Neural progenitor cell (in vitro differentiated cells): ENCODE measurements around the gene TMEM229A. TPM values are rescaled to one million over a fixed set of nuclear protein-coding genes. Genes with fewer than 3 reads are reported as not detected.

Experiments used
- DNase-seq: peaks from one replicate; pipeline ENCODE4 v3.0.0-alpha.2; 2016; ENCODE audit warnings: low spot score
- H2AFZ ChIP-seq: fragments of 200-600 bp; sonication (generic); replicated peaks from 2 replicates; pipeline ENCODE4 v1.6.1; 2016; ENCODE audit warnings: antibody characterized with exemption
- H3F3A ChIP-seq: fragments of 200-600 bp; sonication (generic); 2 replicates; pipeline ENCODE4 v1.6.1; 2016; ENCODE audit warnings: antibody characterized with exemption, low read depth
- H3K27ac ChIP-seq: fragments of 200-600 bp; sonication (generic); 2 replicates; pipeline ENCODE4 v1.5.1; 2016; ENCODE audit warnings: mild to moderate bottlenecking
- H3K27me3 ChIP-seq: fragments of 200-600 bp; sonication (generic); 2 replicates; pipeline ENCODE4 v1.6.1; 2016; ENCODE audit warnings: mild to moderate bottlenecking, moderate library complexity
- H3K36me3 ChIP-seq: fragments of 200-600 bp; sonication (generic); 2 replicates; pipeline ENCODE4 v1.5.1; 2016
- H3K4me1 ChIP-seq: fragments of 200-600 bp; sonication (generic); 2 replicates; pipeline ENCODE4 v1.6.1; 2016; ENCODE audit warnings: mixed run types
- H3K4me2 ChIP-seq: fragments of 200-600 bp; sonication (generic); 2 replicates; pipeline ENCODE4 v1.6.1; 2016
- H3K4me3 ChIP-seq: fragments of 200-600 bp; sonication (generic); 2 replicates; pipeline ENCODE4 v1.5.1; 2016
- H3K79me2 ChIP-seq: fragments of 200-600 bp; sonication (generic); 2 replicates; pipeline ENCODE4 v1.6.1; 2016; ENCODE audit warnings: low read depth
- H3K9ac ChIP-seq: fragments of 200-600 bp; sonication (generic); 2 replicates; pipeline ENCODE4 v1.6.1; 2016
- H3K9me3 ChIP-seq: fragments of 200-600 bp; sonication (generic); 2 replicates; pipeline ENCODE4 v1.5.1; 2016; ENCODE audit warnings: low read depth
- H4K20me1 ChIP-seq: fragments of 200-600 bp; sonication (generic); 2 replicates; pipeline ENCODE4 v1.6.1; 2016; ENCODE audit warnings: low read depth
- H3K27ac Mint-ChIP-seq: 3 replicates; pipeline ENCODE4 v1.8.0; 2021; ENCODE audit warnings: mixed read lengths
- H3K27me3 Mint-ChIP-seq: 2 replicates; pipeline ENCODE4 v1.8.0; 2022; ENCODE audit warnings: low read depth, mild to moderate bottlenecking, inconsistent platforms, moderate library complexity, mixed read lengths; ENCODE audit not compliant: insufficient read depth
- H3K36me3 Mint-ChIP-seq: 3 replicates; pipeline ENCODE4 v1.8.0; 2021; ENCODE audit warnings: mixed read lengths
- H3K4me1 Mint-ChIP-seq: 3 replicates; pipeline ENCODE4 v1.8.0; 2021; ENCODE audit warnings: mixed read lengths
- H3K4me3 Mint-ChIP-seq: 3 replicates; pipeline ENCODE4 v1.8.0; 2021; ENCODE audit warnings: mild to moderate bottlenecking, moderate library complexity, mixed read lengths
- H3K9me3 Mint-ChIP-seq: 3 replicates; pipeline ENCODE4 v1.8.0; 2020; ENCODE audit warnings: mixed read lengths
- EZH2 ChIP-seq: fragments of 200-600 bp; sonication (generic); IDR thresholded peaks from 2 replicates; pipeline ENCODE4 v1.6.1; 2017; ENCODE audit warnings: antibody characterized with exemption, mild to moderate bottlenecking, moderate library complexity
- EZH2phosphoT487 ChIP-seq: fragments of 200-600 bp; sonication (generic); IDR thresholded peaks from 2 replicates; pipeline ENCODE4 v1.6.1; 2017; ENCODE audit warnings: antibody characterized with exemption
- total RNA-seq: library from RNA; depleted of rRNA; stranded (reverse); fragments of >200 nt; gene quantifications from 2 replicates; pipeline ENCODE4 v1.2.3, GENCODE V29; 2015; ENCODE audit warnings: low replicate concordance
- TF ChIP-seq, protein P1 (sequence below): fragments of 200-600 bp; sonication (generic); IDR thresholded peaks from 2 replicates; pipeline ENCODE4 v1.5.1; 2017; ENCODE audit warnings: antibody characterized with exemption, mild to moderate bottlenecking

The TMEM229A gene
- total RNA-seq, 1 donor from 2014 or later, result not detected

- peaks cover 20% of the 10 kb centered on the region for H3K4me1 Mint-ChIP-seq
- no peak overlapping the region for H3K27ac ChIP-seq
- peaks cover 58% of the 10 kb centered on the region for H3K27me3 ChIP-seq
- H3K9ac ChIP-seq, result no peak overlapping the region
- H3K27me3 Mint-ChIP-seq, result peaks cover 8% of the 10 kb centered on the region
- H3K4me2 ChIP-seq, result no peak overlapping the region
- no peaks in the 10 kb centered on the region for H4K20me1 ChIP-seq
- H3K9me3 Mint-ChIP-seq, result no peaks in the 10 kb centered on the region
- no peak overlapping the region for H3K4me3 ChIP-seq
- H3K27ac Mint-ChIP-seq, result no peak overlapping the region
- no peak overlapping the region for H2AFZ ChIP-seq
- no peaks in the 10 kb centered on the region for H3K9me3 ChIP-seq
- peaks cover 6% of the 10 kb centered on the region for H3K4me1 ChIP-seq
- DNase-seq, result no peak
- H3K79me2 ChIP-seq, result no peaks in the 10 kb centered on the region
- peak overlapping the region; percentile 76 for H3K4me3 Mint-ChIP-seq
- no peaks in the 10 kb centered on the region for H3K36me3 ChIP-seq
- H3K36me3 Mint-ChIP-seq, result no peaks in the 10 kb centered on the region
- TF ChIP-seq, protein P1, sequence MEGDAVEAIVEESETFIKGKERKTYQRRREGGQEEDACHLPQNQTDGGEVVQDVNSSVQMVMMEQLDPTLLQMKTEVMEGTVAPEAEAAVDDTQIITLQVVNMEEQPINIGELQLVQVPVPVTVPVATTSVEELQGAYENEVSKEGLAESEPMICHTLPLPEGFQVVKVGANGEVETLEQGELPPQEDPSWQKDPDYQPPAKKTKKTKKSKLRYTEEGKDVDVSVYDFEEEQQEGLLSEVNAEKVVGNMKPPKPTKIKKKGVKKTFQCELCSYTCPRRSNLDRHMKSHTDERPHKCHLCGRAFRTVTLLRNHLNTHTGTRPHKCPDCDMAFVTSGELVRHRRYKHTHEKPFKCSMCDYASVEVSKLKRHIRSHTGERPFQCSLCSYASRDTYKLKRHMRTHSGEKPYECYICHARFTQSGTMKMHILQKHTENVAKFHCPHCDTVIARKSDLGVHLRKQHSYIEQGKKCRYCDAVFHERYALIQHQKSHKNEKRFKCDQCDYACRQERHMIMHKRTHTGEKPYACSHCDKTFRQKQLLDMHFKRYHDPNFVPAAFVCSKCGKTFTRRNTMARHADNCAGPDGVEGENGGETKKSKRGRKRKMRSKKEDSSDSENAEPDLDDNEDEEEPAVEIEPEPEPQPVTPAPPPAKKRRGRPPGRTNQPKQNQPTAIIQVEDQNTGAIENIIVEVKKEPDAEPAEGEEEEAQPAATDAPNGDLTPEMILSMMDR, result no peak
- TF ChIP-seq EZH2, result no peak
- peaks cover 13% of the 10 kb centered on the region for H3F3A ChIP-seq
Measured at GRCh38 chr7:124034754-124035100, 1.9 kb upstream of the TMEM229A start.

DNA sequence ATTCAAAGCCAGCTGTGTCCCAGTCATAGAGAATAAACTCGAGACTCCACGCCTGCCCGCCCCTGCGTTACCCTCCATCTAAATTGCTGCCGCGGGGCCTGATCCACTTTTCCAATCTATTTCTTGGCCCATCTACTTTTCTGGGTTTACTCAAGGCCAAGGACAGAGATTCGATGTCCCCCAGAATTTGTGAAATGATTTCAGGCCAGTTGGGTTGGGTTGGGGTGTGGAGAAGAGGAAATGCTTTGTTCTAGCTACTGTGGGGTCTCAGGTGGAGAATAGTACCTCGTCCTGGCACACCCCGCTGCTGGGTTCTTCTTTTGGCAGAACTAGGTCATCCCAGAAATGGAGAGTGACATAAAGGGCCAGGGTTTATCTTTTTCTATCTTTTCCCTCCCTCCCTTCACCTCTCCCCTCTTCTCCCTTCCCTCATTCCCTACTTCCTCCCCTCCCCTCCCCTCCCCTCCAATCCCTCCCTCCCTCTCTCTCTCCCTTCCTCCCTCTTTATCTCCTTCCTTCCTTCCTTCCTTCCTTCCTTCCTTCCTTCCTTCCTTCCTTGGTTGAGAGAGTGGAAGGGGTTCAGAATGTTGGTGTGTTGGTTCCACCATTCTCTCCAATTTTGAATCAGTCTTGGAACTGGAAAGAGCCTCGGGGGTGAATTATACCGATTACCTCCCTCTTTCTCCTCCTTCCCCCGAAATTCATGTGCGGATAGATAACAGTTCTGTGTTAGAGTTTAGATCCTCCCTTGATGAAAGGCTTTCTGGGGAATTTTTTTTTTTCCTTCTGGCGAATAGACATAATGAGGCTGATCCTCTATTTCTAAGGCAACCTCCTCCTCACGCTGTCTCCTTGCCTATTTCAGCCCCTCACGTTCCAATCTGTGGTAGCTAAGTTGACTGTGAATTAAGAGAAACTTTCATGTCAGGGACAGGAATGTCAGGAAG lies 1.2 kb upstream of the TMEM229A start:
- Histone ChIP-seq H2AFZ (no peak overlapping the region), H3F3A (peaks cover 18% of the 10 kb centered on the region), H3K27ac (no peak overlapping the region), H3K9ac (no peak overlapping the region), H3K79me2 (no peaks in the 10 kb centered on the region), H3K4me1 (peaks cover 12% of the 10 kb centered on the region), H3K36me3 (no peaks in the 10 kb centered on the region), H3K9me3 (no peaks in the 10 kb centered on the region), H4K20me1 (no peaks in the 10 kb centered on the region), H3K27me3 (peaks cover 58% of the 10 kb centered on the region), H3K4me2 (peak overlapping the region; percentile 92), H3K4me3 (peak overlapping the region; percentile 57)
- DNase-seq, result no peak
- H3K27ac Mint-ChIP-seq, result no peak overlapping the region
- H3K27me3 Mint-ChIP-seq, result peaks cover 8% of the 10 kb centered on the region
- peak overlapping the region; percentile 87 for H3K4me3 Mint-ChIP-seq
- TF ChIP-seq, protein P1, result no peak
- peak; percentile 52 for TF ChIP-seq EZH2phosphoT487
- H3K36me3 Mint-ChIP-seq, result no peaks in the 10 kb centered on the region
- H3K4me1 Mint-ChIP-seq, result peaks cover 25% of the 10 kb centered on the region
- H3K9me3 Mint-ChIP-seq, result no peaks in the 10 kb centered on the region

GRCh38 chr7:124033095-124033806 lies 384 bp upstream of the TMEM229A start:
- TF ChIP-seq, protein P1, result no peak
- peak; percentile 54 for TF ChIP-seq EZH2
- Mint-ChIP-seq H3K4me3 (peak overlapping the region; percentile 87), H3K36me3 (no peaks in the 10 kb centered on the region), H3K27ac (no peak overlapping the region), H3K4me1 (peaks cover 28% of the 10 kb centered on the region), H3K27me3 (peaks cover 8% of the 10 kb centered on the region), H3K9me3 (no peaks in the 10 kb centered on the region)
- Histone ChIP-seq H3K36me3 (no peaks in the 10 kb centered on the region), H3K4me2 (peak overlapping the region; percentile 92), H3K4me1 (peaks cover 12% of the 10 kb centered on the region), H3K9ac (no peak overlapping the region), H3K27ac (no peak overlapping the region), H2AFZ (peak overlapping the region; percentile 82), H3K79me2 (no peaks in the 10 kb centered on the region), H4K20me1 (no peaks in the 10 kb centered on the region), H3K9me3 (no peaks in the 10 kb centered on the region), H3F3A (peaks cover 18% of the 10 kb centered on the region), H3K4me3 (peak overlapping the region; percentile 57), H3K27me3 (peaks cover 58% of the 10 kb centered on the region)
- peak; percentile 77 for DNase-seq
